Neural progenitor cell (in vitro differentiated cells): ENCODE measurements around the gene STK24. TPM values are rescaled to one million over a fixed set of nuclear protein-coding genes. Genes with fewer than 3 reads are reported as not detected.

Experiments
- DNase-seq: peaks from one replicate; pipeline ENCODE4 v3.0.0-alpha.2; 2016; ENCODE audit warnings: low spot score
- H2AFZ ChIP-seq: fragments of 200-600 bp; sonication (generic); replicated peaks from 2 replicates; pipeline ENCODE4 v1.6.1; 2016; ENCODE audit warnings: antibody characterized with exemption
- H3F3A ChIP-seq: fragments of 200-600 bp; sonication (generic); 2 replicates; pipeline ENCODE4 v1.6.1; 2016; ENCODE audit warnings: antibody characterized with exemption, low read depth
- H3K27ac ChIP-seq: fragments of 200-600 bp; sonication (generic); 2 replicates; pipeline ENCODE4 v1.5.1; 2016; ENCODE audit warnings: mild to moderate bottlenecking
- H3K27me3 ChIP-seq: fragments of 200-600 bp; sonication (generic); 2 replicates; pipeline ENCODE4 v1.6.1; 2016; ENCODE audit warnings: mild to moderate bottlenecking, moderate library complexity
- H3K36me3 ChIP-seq: fragments of 200-600 bp; sonication (generic); 2 replicates; pipeline ENCODE4 v1.5.1; 2016
- H3K4me1 ChIP-seq: fragments of 200-600 bp; sonication (generic); 2 replicates; pipeline ENCODE4 v1.6.1; 2016; ENCODE audit warnings: mixed run types
- H3K4me2 ChIP-seq: fragments of 200-600 bp; sonication (generic); 2 replicates; pipeline ENCODE4 v1.6.1; 2016
- H3K4me3 ChIP-seq: fragments of 200-600 bp; sonication (generic); 2 replicates; pipeline ENCODE4 v1.5.1; 2016
- H3K79me2 ChIP-seq: fragments of 200-600 bp; sonication (generic); 2 replicates; pipeline ENCODE4 v1.6.1; 2016; ENCODE audit warnings: low read depth
- H3K9ac ChIP-seq: fragments of 200-600 bp; sonication (generic); 2 replicates; pipeline ENCODE4 v1.6.1; 2016
- H3K9me3 ChIP-seq: fragments of 200-600 bp; sonication (generic); 2 replicates; pipeline ENCODE4 v1.5.1; 2016; ENCODE audit warnings: low read depth
- H4K20me1 ChIP-seq: fragments of 200-600 bp; sonication (generic); 2 replicates; pipeline ENCODE4 v1.6.1; 2016; ENCODE audit warnings: low read depth
- H3K27ac Mint-ChIP-seq: 3 replicates; pipeline ENCODE4 v1.8.0; 2021; ENCODE audit warnings: mixed read lengths
- H3K27me3 Mint-ChIP-seq: 2 replicates; pipeline ENCODE4 v1.8.0; 2022; ENCODE audit warnings: low read depth, mild to moderate bottlenecking, inconsistent platforms, moderate library complexity, mixed read lengths; ENCODE audit not compliant: insufficient read depth
- H3K36me3 Mint-ChIP-seq: 3 replicates; pipeline ENCODE4 v1.8.0; 2021; ENCODE audit warnings: mixed read lengths
- H3K4me1 Mint-ChIP-seq: 3 replicates; pipeline ENCODE4 v1.8.0; 2021; ENCODE audit warnings: mixed read lengths
- H3K4me3 Mint-ChIP-seq: 3 replicates; pipeline ENCODE4 v1.8.0; 2021; ENCODE audit warnings: mild to moderate bottlenecking, moderate library complexity, mixed read lengths
- H3K9me3 Mint-ChIP-seq: 3 replicates; pipeline ENCODE4 v1.8.0; 2020; ENCODE audit warnings: mixed read lengths
- EZH2 ChIP-seq: fragments of 200-600 bp; sonication (generic); IDR thresholded peaks from 2 replicates; pipeline ENCODE4 v1.6.1; 2017; ENCODE audit warnings: antibody characterized with exemption, mild to moderate bottlenecking, moderate library complexity
- EZH2phosphoT487 ChIP-seq: fragments of 200-600 bp; sonication (generic); IDR thresholded peaks from 2 replicates; pipeline ENCODE4 v1.6.1; 2017; ENCODE audit warnings: antibody characterized with exemption
- total RNA-seq: library from RNA; depleted of rRNA; stranded (reverse); fragments of >200 nt; gene quantifications from 2 replicates; pipeline ENCODE4 v1.2.3, GENCODE V29; 2015; ENCODE audit warnings: low replicate concordance
- TF ChIP-seq, protein P1 (sequence below): fragments of 200-600 bp; sonication (generic); IDR thresholded peaks from 2 replicates; pipeline ENCODE4 v1.5.1; 2017; ENCODE audit warnings: antibody characterized with exemption, mild to moderate bottlenecking

The STK24 gene
- total RNA-seq, 1 donor from 2014 or later, result 330 TPM

DNA sequence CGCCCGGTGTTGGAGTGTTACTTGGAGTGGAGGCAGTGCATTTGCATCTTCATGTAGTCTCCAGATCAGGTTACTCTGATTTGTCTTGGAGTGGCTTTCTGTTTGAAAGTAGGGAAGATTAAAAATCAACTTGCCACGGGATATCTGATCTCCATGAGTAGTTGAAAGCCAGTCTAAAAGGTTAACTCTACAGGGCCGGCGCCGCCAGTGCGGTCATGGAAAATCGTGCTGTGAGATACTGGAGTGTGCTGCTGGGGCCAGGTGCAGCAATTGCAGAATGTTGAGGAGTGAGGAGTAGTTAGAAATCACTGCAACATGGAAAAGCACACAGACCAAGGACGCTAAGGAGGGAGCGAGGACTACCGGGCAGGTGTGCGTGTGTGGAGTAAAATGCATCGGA lies 175.0 kb downstream of the STK24 start:
- TF ChIP-seq EZH2phosphoT487 (no peak), EZH2 (no peak)
- TF ChIP-seq, protein P1, sequence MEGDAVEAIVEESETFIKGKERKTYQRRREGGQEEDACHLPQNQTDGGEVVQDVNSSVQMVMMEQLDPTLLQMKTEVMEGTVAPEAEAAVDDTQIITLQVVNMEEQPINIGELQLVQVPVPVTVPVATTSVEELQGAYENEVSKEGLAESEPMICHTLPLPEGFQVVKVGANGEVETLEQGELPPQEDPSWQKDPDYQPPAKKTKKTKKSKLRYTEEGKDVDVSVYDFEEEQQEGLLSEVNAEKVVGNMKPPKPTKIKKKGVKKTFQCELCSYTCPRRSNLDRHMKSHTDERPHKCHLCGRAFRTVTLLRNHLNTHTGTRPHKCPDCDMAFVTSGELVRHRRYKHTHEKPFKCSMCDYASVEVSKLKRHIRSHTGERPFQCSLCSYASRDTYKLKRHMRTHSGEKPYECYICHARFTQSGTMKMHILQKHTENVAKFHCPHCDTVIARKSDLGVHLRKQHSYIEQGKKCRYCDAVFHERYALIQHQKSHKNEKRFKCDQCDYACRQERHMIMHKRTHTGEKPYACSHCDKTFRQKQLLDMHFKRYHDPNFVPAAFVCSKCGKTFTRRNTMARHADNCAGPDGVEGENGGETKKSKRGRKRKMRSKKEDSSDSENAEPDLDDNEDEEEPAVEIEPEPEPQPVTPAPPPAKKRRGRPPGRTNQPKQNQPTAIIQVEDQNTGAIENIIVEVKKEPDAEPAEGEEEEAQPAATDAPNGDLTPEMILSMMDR, result no peak
- no peaks in the 10 kb centered on the region for H3K27me3 Mint-ChIP-seq
- Histone ChIP-seq H4K20me1 (peaks cover 5% of the 10 kb centered on the region), H3K79me2 (no peaks in the 10 kb centered on the region), H3K27me3 (no peaks in the 10 kb centered on the region), H3K4me2 (no peak overlapping the region), H3K4me3 (no peak overlapping the region), H2AFZ (no peak overlapping the region), H3K36me3 (no peaks in the 10 kb centered on the region), H3K27ac (no peak overlapping the region), H3K9me3 (no peaks in the 10 kb centered on the region), H3K4me1 (peaks cover 13% of the 10 kb centered on the region), H3F3A (peaks cover 10% of the 10 kb centered on the region), H3K9ac (no peak overlapping the region)
- peak overlapping the region; percentile 8 for H3K27ac Mint-ChIP-seq
- peaks cover 19% of the 10 kb centered on the region for H3K4me1 Mint-ChIP-seq
- no peak for DNase-seq
- peaks cover 15% of the 10 kb centered on the region for H3K36me3 Mint-ChIP-seq
- no peaks in the 10 kb centered on the region for H3K9me3 Mint-ChIP-seq
- no peak overlapping the region for H3K4me3 Mint-ChIP-seq

DNA sequence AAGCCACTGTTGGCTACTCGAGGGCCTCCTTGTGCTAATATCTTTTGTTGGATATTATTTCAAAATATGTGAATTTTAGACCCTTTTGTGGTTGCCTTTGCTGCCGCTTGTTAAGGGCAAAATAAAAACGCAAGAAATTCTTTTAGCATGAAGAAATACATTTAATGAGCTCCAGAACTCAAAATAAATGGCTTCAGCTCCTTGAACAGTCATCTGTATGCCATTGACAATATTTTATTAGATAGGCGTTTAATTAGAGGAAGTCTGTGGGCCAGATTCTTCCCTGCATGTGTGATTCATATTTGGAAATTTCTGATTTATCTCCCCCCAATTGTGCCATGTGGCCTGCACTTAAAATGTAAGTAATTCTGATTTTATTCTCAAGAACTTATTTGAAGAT lies 177.2 kb downstream of the STK24 start:
- no peak overlapping the region for H3K4me2 ChIP-seq
- H3K36me3 Mint-ChIP-seq, result peaks cover 21% of the 10 kb centered on the region

DNA sequence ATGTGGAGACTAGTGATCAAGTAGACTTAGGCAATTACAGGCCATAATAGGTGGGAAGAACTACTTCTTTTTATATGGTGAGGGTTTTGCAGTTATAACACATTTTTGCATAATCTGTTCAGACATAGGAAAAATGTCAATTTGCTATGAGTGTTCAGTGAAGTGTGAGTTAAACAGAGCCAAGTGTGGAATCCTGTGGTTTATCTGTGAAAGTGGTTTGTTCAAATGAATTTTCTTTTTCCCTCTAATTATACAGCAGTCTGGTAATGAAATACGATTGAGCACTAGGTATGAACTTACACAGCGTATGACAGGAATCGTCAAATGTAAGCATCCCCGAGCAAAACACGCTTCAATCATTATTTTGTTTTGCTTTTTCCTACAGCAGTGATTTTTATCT lies 178.3 kb downstream of the STK24 start:
- no peaks in the 10 kb centered on the region for H3K27me3 Mint-ChIP-seq
- Histone ChIP-seq H3K4me2 (no peak overlapping the region), H3K27ac (no peak overlapping the region)

More for the DNA sequence above, 177.2 kb downstream of the STK24 start:
- TF ChIP-seq, protein P1, result no peak
- no peak for TF ChIP-seq EZH2
- no peak for TF ChIP-seq EZH2phosphoT487
- peaks cover 3% of the 10 kb centered on the region for H3K4me1 ChIP-seq
- H3K9ac ChIP-seq, result no peak overlapping the region
- no peaks in the 10 kb centered on the region for H3K79me2 ChIP-seq
- no peaks in the 10 kb centered on the region for H3K27me3 Mint-ChIP-seq
- no peak overlapping the region for H3K4me3 ChIP-seq
- no peaks in the 10 kb centered on the region for H3K27me3 ChIP-seq
- H3K4me3 Mint-ChIP-seq, result no peak overlapping the region
- H3K9me3 Mint-ChIP-seq, result no peaks in the 10 kb centered on the region
- H3K36me3 ChIP-seq, result no peaks in the 10 kb centered on the region
- H2AFZ ChIP-seq, result no peak overlapping the region
- no peak overlapping the region for H3K27ac Mint-ChIP-seq
- H3F3A ChIP-seq, result peaks cover 4% of the 10 kb centered on the region
- peaks cover 12% of the 10 kb centered on the region for H3K4me1 Mint-ChIP-seq
- DNase-seq, result no peak
- no peak overlapping the region for H3K27ac ChIP-seq
- H3K9me3 ChIP-seq, result no peaks in the 10 kb centered on the region
- no peaks in the 10 kb centered on the region for H4K20me1 ChIP-seq

More for the DNA sequence above, 178.3 kb downstream of the STK24 start:
- H3K79me2 ChIP-seq, result no peaks in the 10 kb centered on the region
- no peak overlapping the region for H3K27ac Mint-ChIP-seq
- H3K36me3 Mint-ChIP-seq, result peaks cover 16% of the 10 kb centered on the region
- TF ChIP-seq EZH2phosphoT487 (no peak), EZH2 (no peak)
- TF ChIP-seq, protein P1, result no peak
- no peaks in the 10 kb centered on the region for H3K4me1 ChIP-seq
- H3F3A ChIP-seq, result no peaks in the 10 kb centered on the region
- no peak overlapping the region for H3K9ac ChIP-seq
- peaks cover 12% of the 10 kb centered on the region for H3K4me1 Mint-ChIP-seq
- no peaks in the 10 kb centered on the region for H3K27me3 ChIP-seq
- H3K9me3 ChIP-seq, result no peaks in the 10 kb centered on the region
- no peak for DNase-seq
- no peak overlapping the region for H2AFZ ChIP-seq
- no peak overlapping the region for H3K4me3 ChIP-seq
- no peaks in the 10 kb centered on the region for H4K20me1 ChIP-seq
- no peak overlapping the region for H3K4me3 Mint-ChIP-seq
- no peaks in the 10 kb centered on the region for H3K9me3 Mint-ChIP-seq
- no peaks in the 10 kb centered on the region for H3K36me3 ChIP-seq
